ENCODE results near the gene STX3.

Gene STX3

DNA sequence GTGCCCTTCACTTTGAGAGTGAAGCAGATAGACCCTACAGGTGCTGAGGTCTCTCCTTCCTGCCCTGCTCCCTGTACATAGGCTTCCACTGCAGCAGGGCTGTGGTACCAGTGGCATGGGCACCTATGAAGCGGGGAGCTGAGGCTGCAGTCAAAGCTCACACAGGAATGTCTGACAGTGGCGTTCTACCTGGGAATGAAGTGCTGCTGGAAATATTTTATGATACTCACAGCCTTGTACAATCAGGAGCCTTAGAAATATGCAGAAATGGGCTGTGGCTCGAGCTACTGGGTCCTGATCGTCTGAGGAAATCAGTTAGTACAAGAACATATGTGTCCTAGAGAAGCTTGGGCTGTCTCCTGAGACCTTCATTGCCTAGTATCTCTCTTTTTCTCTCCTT, 30.6 kb downstream of the STX3 start:
- DNase-seq (ENCODE audit: low read depth) = no peak
- TF ChIP-seq, protein P1, sequence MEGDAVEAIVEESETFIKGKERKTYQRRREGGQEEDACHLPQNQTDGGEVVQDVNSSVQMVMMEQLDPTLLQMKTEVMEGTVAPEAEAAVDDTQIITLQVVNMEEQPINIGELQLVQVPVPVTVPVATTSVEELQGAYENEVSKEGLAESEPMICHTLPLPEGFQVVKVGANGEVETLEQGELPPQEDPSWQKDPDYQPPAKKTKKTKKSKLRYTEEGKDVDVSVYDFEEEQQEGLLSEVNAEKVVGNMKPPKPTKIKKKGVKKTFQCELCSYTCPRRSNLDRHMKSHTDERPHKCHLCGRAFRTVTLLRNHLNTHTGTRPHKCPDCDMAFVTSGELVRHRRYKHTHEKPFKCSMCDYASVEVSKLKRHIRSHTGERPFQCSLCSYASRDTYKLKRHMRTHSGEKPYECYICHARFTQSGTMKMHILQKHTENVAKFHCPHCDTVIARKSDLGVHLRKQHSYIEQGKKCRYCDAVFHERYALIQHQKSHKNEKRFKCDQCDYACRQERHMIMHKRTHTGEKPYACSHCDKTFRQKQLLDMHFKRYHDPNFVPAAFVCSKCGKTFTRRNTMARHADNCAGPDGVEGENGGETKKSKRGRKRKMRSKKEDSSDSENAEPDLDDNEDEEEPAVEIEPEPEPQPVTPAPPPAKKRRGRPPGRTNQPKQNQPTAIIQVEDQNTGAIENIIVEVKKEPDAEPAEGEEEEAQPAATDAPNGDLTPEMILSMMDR (IDR thresholded peaks at IDR 0.05; ENCODE audit: insufficient read depth, low read depth, low read length, missing control alignments) = no peak
- H3K4me3 ChIP-seq (ENCODE audit: low read depth, low read length) = no peak overlapping the region

DNA sequence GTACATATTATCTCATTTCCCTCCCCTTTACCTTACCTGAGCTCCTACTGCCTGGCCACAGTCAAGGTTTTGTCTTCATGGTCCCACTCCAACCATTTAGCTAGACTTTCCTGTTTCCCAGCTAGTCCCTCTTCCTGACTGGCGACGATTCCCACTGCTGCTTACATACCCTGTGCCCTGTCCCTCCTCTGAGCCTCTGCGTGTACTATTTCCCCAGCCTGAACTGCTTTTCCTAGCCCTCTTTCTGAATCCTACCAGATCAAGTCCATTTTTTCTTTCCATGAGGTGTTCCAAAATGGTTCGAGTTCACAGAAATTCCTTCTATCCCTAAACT, 32.0 kb downstream of the STX3 start:
- no peak overlapping the region for H3K4me3 ChIP-seq (ENCODE audit: low read depth, low read length)
- DNase-seq (ENCODE audit: low read depth) = no peak
- TF ChIP-seq, protein P1 (IDR thresholded peaks at IDR 0.05; ENCODE audit: insufficient read depth, low read depth, low read length, missing control alignments) = no peak

DNA sequence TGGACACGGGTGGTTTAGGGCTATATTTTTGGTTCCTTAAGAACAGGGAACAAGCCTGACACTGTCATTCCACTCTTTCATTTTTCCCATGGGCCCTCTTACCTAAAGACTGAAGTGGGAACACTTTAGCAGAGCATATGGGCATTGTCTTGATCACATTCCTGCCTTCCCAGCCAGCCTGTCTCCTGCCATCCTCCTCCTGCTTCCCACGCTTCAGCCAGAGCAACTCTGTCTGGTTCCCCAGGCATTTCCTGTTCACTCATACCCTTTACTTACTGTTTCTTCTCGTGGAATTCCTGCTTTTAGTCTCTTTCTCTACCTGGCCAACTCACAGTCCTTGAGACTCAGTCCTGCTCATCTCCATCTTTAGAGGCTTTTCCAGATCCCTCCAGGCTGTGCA, 32.6 kb downstream of the STX3 start:
- TF ChIP-seq, protein P1 (IDR thresholded peaks at IDR 0.05; ENCODE audit: insufficient read depth, low read depth, low read length, missing control alignments) = no peak
- no peak for DNase-seq (ENCODE audit: low read depth)
- no peak overlapping the region for H3K4me3 ChIP-seq (ENCODE audit: low read depth, low read length)

DNA sequence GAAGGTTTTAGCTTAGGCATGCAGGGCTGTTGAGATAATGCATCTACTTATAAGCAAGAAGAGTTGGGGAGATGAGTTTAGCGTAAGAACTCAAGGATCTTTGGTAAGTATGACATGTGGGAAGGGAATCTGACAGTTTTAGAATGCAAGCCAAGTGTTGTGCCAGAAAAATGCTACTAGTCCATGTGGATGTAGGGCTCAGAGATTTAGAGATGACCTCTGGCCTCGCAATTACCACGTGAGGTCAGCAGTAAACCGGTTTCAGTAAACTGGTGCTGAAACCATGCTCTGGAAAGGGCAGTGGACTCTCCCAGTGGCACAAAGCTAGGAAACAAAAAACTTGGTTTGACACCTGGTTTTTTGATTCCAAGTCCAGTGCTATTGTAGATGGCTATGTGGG, 36.5 kb downstream of the STX3 start:
- TF ChIP-seq, protein P1 (IDR thresholded peaks at IDR 0.05; ENCODE audit: insufficient read depth, low read depth, low read length, missing control alignments) = no peak
- DNase-seq (ENCODE audit: low read depth) = no peak
- H3K4me3 ChIP-seq (ENCODE audit: low read depth, low read length) = no peak overlapping the region

DNA sequence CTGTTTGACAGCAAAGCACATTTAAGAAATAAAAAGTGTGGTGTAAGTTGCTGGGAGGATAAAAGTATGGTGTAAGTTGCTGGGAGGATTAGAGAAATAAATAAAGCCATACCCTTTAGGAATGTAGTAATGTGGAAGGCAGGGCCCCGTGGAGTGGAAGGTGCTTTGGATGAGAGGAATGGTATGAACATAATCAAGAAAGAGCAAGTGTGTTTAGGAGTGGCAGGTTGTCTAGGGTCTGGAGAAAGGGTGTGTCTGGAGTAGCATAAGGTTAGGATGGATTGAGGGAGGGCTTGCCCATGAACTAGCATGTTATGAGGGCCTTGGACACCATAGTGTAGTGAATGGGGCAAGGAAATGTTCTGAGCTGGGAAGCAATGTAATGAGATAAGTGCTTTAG, 37.3 kb downstream of the STX3 start:
- TF ChIP-seq, protein P1 (IDR thresholded peaks at IDR 0.05; ENCODE audit: insufficient read depth, low read depth, low read length, missing control alignments) = no peak
- DNase-seq (ENCODE audit: low read depth) = no peak
- no peak overlapping the region for H3K4me3 ChIP-seq (ENCODE audit: low read depth, low read length)

DNA sequence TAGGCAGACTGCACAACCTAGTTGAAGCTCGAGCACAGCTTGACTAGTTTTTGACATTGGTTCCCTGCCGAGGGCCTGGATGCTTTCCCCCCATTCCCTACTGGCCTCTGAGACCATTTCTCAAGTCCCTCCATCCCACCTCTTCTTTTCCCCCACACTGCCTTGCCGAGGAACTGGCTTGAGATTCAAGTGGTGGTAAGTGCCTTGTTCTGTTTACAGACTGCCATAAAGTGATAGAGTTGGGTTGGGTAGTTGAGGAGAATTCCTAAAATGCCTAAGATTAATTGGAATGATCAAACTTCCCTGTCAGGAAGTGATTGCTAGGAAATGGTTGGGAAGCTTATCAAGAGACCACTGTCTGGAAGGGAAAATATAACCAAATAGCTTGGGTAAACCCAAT, 39.2 kb downstream of the STX3 start:
- TF ChIP-seq, protein P1 (IDR thresholded peaks at IDR 0.05; ENCODE audit: insufficient read depth, low read depth, low read length, missing control alignments) = no peak
- no peak for DNase-seq (ENCODE audit: low read depth)
- no peak overlapping the region for H3K4me3 ChIP-seq (ENCODE audit: low read depth, low read length)

DNA sequence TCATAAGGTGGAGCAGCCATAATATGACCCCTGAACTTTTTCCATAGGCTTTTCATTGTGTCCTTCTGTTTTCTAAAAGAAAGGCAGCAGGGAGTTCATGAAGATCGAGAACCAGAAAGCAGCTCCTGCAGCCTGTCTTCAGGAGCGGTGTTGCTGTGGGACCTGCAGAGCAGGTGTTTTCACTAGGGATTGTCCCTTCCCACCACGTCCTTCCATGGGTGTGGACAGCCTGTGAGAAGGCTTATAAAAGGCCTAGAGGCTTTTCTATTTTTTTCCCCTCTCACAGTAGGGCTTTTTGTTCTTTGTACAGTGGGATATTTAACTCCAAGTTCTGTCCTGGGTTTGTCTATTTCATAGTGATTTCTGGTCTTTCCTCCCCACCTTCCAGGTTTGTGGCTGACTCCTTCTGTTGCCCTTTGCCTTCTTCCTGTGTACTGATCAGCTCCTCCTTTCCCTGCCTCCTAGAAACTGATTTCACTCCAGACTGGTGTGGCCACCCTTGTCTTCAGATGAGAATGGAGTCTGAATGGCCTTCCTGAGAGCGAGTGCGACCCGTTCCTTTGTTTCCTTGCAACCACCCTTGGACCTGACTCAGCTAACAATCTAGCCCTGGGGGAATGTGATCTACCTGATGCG, 45.3 kb downstream of the STX3 start:
- no peak overlapping the region for H3K4me3 ChIP-seq (ENCODE audit: low read depth, low read length)
- no peak for DNase-seq (ENCODE audit: low read depth)
- TF ChIP-seq, protein P1 (IDR thresholded peaks at IDR 0.05; ENCODE audit: insufficient read depth, low read depth, low read length, missing control alignments) = no peak

Measured in GM12865 (cell line).